Endodermal cell (in vitro differentiated cells): ENCODE results near the gene ASB14. TPM values are rescaled to one million over a fixed set of nuclear protein-coding genes. Genes with fewer than 3 reads are reported as not detected.
"Not testable (repeated sequence)": the region's sequence is repeated elsewhere in the genome, so short reads cannot be mapped to it uniquely, and the experiment has no call there.

Experiments
- DNase-seq: peaks from one replicate; pipeline ENCODE4 v3.0.0-alpha.2; 2017
- H3K27ac ChIP-seq: 2 replicates; pipeline ENCODE4 v1.5.1; 2013; ENCODE audit warnings: mild to moderate bottlenecking, low read depth, low read length, moderate library complexity
- H3K27me3 ChIP-seq: 2 replicates; pipeline ENCODE4 v1.6.1; 2013; ENCODE audit warnings: mild to moderate bottlenecking, low read length, moderate library complexity; ENCODE audit not compliant: insufficient read depth, control insufficient read depth, poor library complexity, severe bottlenecking
- H3K36me3 ChIP-seq: 2 replicates; pipeline ENCODE4 v1.7.0; 2013; ENCODE audit warnings: mild to moderate bottlenecking, low read length, moderate library complexity; ENCODE audit not compliant: control insufficient read depth, insufficient read depth
- H3K4me1 ChIP-seq: one replicate; pipeline ENCODE4 v1.7.0; 2013; ENCODE audit warnings: low read length; ENCODE audit not compliant: control insufficient read depth, insufficient read depth
- H3K4me3 ChIP-seq: 2 replicates; pipeline ENCODE4 v1.5.1; 2013; ENCODE audit warnings: mild to moderate bottlenecking, low read length, moderate library complexity
- H3K9ac ChIP-seq: 2 replicates; pipeline ENCODE4 v1.6.1; 2013; ENCODE audit warnings: mild to moderate bottlenecking, low read length, moderate library complexity; ENCODE audit not compliant: poor library complexity, severe bottlenecking; ENCODE audit errors: extremely low read depth
- H3K9me3 ChIP-seq: 2 replicates; pipeline ENCODE4 v1.6.1; 2013; ENCODE audit warnings: mild to moderate bottlenecking, low read length, moderate library complexity; ENCODE audit not compliant: control insufficient read depth
- H3K27ac Mint-ChIP-seq: 2 replicates; pipeline ENCODE4 v1.8.0; 2020; ENCODE audit warnings: mixed read lengths
- H3K27me3 Mint-ChIP-seq: 2 replicates; pipeline ENCODE4 v1.8.0; 2021; ENCODE audit warnings: mild to moderate bottlenecking, mixed read lengths; ENCODE audit not compliant: insufficient read depth
- H3K36me3 Mint-ChIP-seq: 2 replicates; pipeline ENCODE4 v1.8.0; 2020; ENCODE audit warnings: low read depth, mixed read lengths
- H3K4me1 Mint-ChIP-seq: 2 replicates; pipeline ENCODE4 v1.8.0; 2020; ENCODE audit warnings: mixed read lengths
- H3K4me3 Mint-ChIP-seq: 2 replicates; pipeline ENCODE4 v1.8.0; 2020; ENCODE audit warnings: mild to moderate bottlenecking, moderate library complexity, mixed read lengths
- H3K9me3 Mint-ChIP-seq: 2 replicates; pipeline ENCODE4 v1.8.0; 2020; ENCODE audit warnings: mild to moderate bottlenecking, mixed read lengths
- CTCF ChIP-seq: fragments of 200-600 bp; sonication (generic); conservative IDR thresholded peaks from 2 replicates; pipeline ENCODE4 v1.5.0; 2021; ENCODE audit warnings: antibody characterized with exemption, mild to moderate bottlenecking
- WGBS, 2 experiments: methylation state at CpG; one replicate each; pipeline versions ENCODE4 v1.1.5 to v1.1.7; 2013; ENCODE audit warnings: missing lambda C conversion rate in 2 of 2, mixed read lengths in 1 of 2; ENCODE audit not compliant: insufficient coverage in 1 of 2, insufficient read length in 1 of 2; 5-methylcytosine and 5-hydroxymethylcytosine counted together
- total RNA-seq, 2 donors: library from RNA; stranded (reverse); fragmentation: NEBNext Ultra II Directional in 1 of 2; extraction: Animal tissue kit (Norgen Biotek cat#: 25700) in 1 of 2; gene quantifications; 2 replicates in 1 of 2; 3 replicates in 1 of 2; pipeline ENCODE4 v1.2.1, GENCODE V29; 2021

The ASB14 gene
- total RNA-seq, 2 donors from 2014 or later, result not detected

GRCh38 chr3:57314204-57314603 lies 21.7 kb upstream of the ASB14 start:
- Histone ChIP-seq H3K9ac (no peak overlapping the region), H3K9me3 (peaks cover 12% of the 10 kb centered on the region), H3K4me1 (no peaks in the 10 kb centered on the region), H3K27ac (no peak overlapping the region), H3K27me3 (no peaks in the 10 kb centered on the region), H3K36me3 (no peaks in the 10 kb centered on the region), H3K4me3 (no peak overlapping the region)
- Mint-ChIP-seq H3K4me3 (no peak overlapping the region), H3K9me3 (no peaks in the 10 kb centered on the region), H3K27me3 (peaks cover 3% of the 10 kb centered on the region), H3K27ac (no peak overlapping the region), H3K4me1 (peaks cover 8% of the 10 kb centered on the region), H3K36me3 (no peaks in the 10 kb centered on the region)
- TF ChIP-seq CTCF, result no peak
- no peak for DNase-seq
- WGBS, 2 experiments, result 95 to 100% methylated on average over 1 to 3 of the region's 3 CpGs

DNA sequence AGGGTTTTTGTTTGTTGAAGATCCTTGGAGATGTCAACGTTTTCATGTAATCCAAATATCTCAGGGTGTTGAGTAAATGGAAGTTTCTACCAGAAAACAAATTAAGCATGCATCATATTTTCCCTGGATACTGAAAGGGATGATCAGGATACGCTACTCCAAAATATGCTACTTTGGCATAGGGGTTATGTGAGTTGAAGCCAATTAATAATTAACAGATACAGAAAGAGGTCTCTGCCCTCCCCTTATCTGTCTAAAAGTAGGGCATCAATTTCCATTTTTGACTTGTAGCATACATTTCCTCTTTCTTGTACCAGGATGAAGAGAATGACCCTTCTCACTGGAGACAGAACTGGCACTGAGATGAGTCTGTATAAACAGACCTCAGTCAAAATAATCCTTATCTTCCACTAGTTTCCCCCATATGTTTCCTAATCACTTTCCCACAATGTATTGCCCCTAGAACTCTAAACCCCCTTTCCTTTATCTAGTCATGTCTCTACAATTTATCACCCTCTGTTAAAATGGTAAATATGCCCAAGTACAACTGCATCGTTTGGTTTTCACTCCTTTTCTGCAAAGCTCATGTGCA lies 17.4 kb upstream of the ASB14 start:
- Mint-ChIP-seq H3K27me3 (peaks cover 2% of the 10 kb centered on the region), H3K27ac (no peak overlapping the region), H3K9me3 (peaks cover under 1% of the 10 kb centered on the region), H3K4me3 (no peak overlapping the region), H3K36me3 (no peaks in the 10 kb centered on the region), H3K4me1 (peaks cover 14% of the 10 kb centered on the region)
- peak overlapping the region; percentile 27 for H3K4me3 ChIP-seq
- 83 to 88% methylated on average over 1 to 3 of the region's 3 CpGs for WGBS, 2 experiments
- TF ChIP-seq CTCF, result no peak
- no peak overlapping the region for H3K9ac ChIP-seq
- no peak overlapping the region for H3K27ac ChIP-seq
- no peak for DNase-seq
- no peaks in the 10 kb centered on the region for H3K36me3 ChIP-seq
- no peaks in the 10 kb centered on the region for H3K4me1 ChIP-seq
- H3K27me3 ChIP-seq, result no peaks in the 10 kb centered on the region
- H3K9me3 ChIP-seq, result no peaks in the 10 kb centered on the region

- H3K9ac ChIP-seq, result not testable (repeated sequence)
- WGBS, 2 experiments, result 94 to 100% methylated on average over 3 to 7 of the region's 7 CpGs
Observed at GRCh38 chr3:57303520-57303919, 11.0 kb upstream of the ASB14 start.

DNA sequence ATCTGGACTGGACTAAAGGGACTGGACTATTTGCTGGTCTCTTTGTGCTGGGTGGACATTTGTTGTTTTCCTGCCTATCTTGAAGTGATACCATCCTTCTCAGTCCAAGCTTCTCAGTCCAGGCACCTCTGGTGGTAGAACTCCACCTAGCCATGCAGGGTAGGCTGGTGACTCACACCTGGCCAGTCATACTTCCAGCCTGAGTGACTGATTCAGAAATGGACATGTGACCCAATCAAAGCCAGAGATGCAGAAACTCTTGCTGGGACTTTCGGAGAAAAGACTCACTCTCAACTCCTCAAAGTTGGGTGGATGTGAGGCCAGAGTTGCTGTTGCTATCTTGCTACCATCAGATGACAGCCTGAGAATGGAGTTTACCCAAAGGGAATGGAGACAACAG lies 5.6 kb upstream of the ASB14 start:
- Histone ChIP-seq H3K9me3 (no peaks in the 10 kb centered on the region), H3K9ac (no peak overlapping the region), H3K27ac (no peak overlapping the region), H3K27me3 (no peaks in the 10 kb centered on the region), H3K36me3 (no peaks in the 10 kb centered on the region), H3K4me3 (no peak overlapping the region), H3K4me1 (peaks cover 4% of the 10 kb centered on the region)
- Mint-ChIP-seq H3K27me3 (no peaks in the 10 kb centered on the region), H3K36me3 (no peaks in the 10 kb centered on the region), H3K27ac (no peak overlapping the region), H3K4me3 (no peak overlapping the region), H3K4me1 (peaks cover 26% of the 10 kb centered on the region), H3K9me3 (no peaks in the 10 kb centered on the region)
- WGBS, 2 experiments, result 100% methylated on average over 1 of the region's 1 CpG
- DNase-seq, result no peak
- peak; percentile 14 for TF ChIP-seq CTCF

More at GRCh38 chr3:57303520-57303919, 11.0 kb upstream of the ASB14 start:
- H3K4me3 ChIP-seq, H3K27ac ChIP-seq, H3K9me3 ChIP-seq, H3K36me3 Mint-ChIP-seq, H3K27me3 ChIP-seq, H3K4me3 Mint-ChIP-seq, H3K27me3 Mint-ChIP-seq, H3K27ac Mint-ChIP-seq, DNase-seq, H3K9me3 Mint-ChIP-seq, H3K4me1 ChIP-seq, H3K36me3 ChIP-seq: not testable (repeated sequence)
- peaks cover 24% of the 10 kb centered on the region for H3K4me1 Mint-ChIP-seq
